NCI-H2107 (cell line): ENCODE data around the gene IDI2.

Source experiments
- DNase-seq: peaks from one replicate; lab custom pipeline; 2025; lab: John Stamatoyannopoulos, UW

IDI2 gene

GRCh38 chr10:1007583-1007982, 18.1 kb downstream of the IDI2 start:
- no peak for DNase-seq

GRCh38 chr10:1006573-1006972, 19.1 kb downstream of the IDI2 start:
- DNase-seq, result no peak

- no peak for DNase-seq
Observed at GRCh38 chr10:1003884-1004670, 21.6 kb downstream of the IDI2 start.

GRCh38 chr10:1002425-1003006, 23.1 kb downstream of the IDI2 start:
- DNase-seq, result no peak

GRCh38 chr10:997266-998022, 28.2 kb downstream of the IDI2 start:
- no peak for DNase-seq

- no peak for DNase-seq
Observed at GRCh38 chr10:996031-996430, 29.6 kb downstream of the IDI2 start.

- DNase-seq, result no peak
Observed at GRCh38 chr10:995559-995926, 30.1 kb downstream of the IDI2 start.

- no peak for DNase-seq
Observed at GRCh38 chr10:994836-995558, 30.7 kb downstream of the IDI2 start.

GRCh38 chr10:992871-993270, 32.8 kb downstream of the IDI2 start:
- no peak for DNase-seq

- DNase-seq, result no peak
Observed at GRCh38 chr10:992467-992866, 33.2 kb downstream of the IDI2 start.

- DNase-seq, result no peak
Observed at GRCh38 chr10:990808-991207, 34.9 kb downstream of the IDI2 start.

- no peak for DNase-seq
Observed at GRCh38 chr10:988667-989545, 36.8 kb downstream of the IDI2 start.

GRCh38 chr10:987870-988666, 37.6 kb downstream of the IDI2 start, which contains the start of gene GTPBP4:
Gene GTPBP4, plus strand, starts transcription at chr10:988434. Its CDS starts 46 bp downstream, at chr10:988480.
- peak; percentile 68 for DNase-seq

GRCh38 chr10:987620-987869, 38.1 kb downstream of the IDI2 start:
- no peak for DNase-seq

- no peak for DNase-seq
Observed at GRCh38 chr10:986881-987619, 38.6 kb downstream of the IDI2 start.

GRCh38 chr10:986137-986825, 39.4 kb downstream of the IDI2 start:
- peak; percentile 24 for DNase-seq

- DNase-seq, result no peak
Observed at GRCh38 chr10:985361-985760, 40.3 kb downstream of the IDI2 start.

- no peak for DNase-seq
Observed at GRCh38 chr10:983971-984655, 41.5 kb downstream of the IDI2 start.

GRCh38 chr10:983401-983800, 42.3 kb downstream of the IDI2 start:
- DNase-seq, result no peak
